Neuron (in vitro differentiated cells): ENCODE results near the gene VIPR2.
A peak's percentile ranks its signal among the peaks of the same experiment; 100 is the strongest.
"Not testable (repeated sequence)": the region's sequence is repeated elsewhere in the genome, so short reads cannot be mapped to it uniquely, and the experiment has no call there.

ENCODE experiments used
- H2AFZ ChIP-seq: one replicate; pipeline ENCODE4 v1.6.1; 2013; ENCODE audit warnings: low read depth, mild to moderate bottlenecking, inconsistent platforms, low read length, moderate library complexity
- H3K27me3 ChIP-seq: one replicate; pipeline ENCODE4 v1.6.1; 2013; ENCODE audit warnings: low read length; ENCODE audit not compliant: insufficient read depth
- H3K36me3 ChIP-seq: one replicate; pipeline ENCODE4 v1.6.1; 2013; ENCODE audit warnings: low read length; ENCODE audit not compliant: insufficient read depth
- H3K4me1 ChIP-seq: one replicate; pipeline ENCODE4 v1.6.1; 2013; ENCODE audit warnings: low read length; ENCODE audit not compliant: insufficient read depth
- H3K4me3 ChIP-seq: 2 replicates; pipeline ENCODE4 v1.5.1; 2013; ENCODE audit warnings: mild to moderate bottlenecking, low read length, moderate library complexity
- H3K9me3 ChIP-seq: one replicate; pipeline ENCODE4 v1.6.1; 2013; ENCODE audit warnings: low read length

Gene VIPR2

DNA sequence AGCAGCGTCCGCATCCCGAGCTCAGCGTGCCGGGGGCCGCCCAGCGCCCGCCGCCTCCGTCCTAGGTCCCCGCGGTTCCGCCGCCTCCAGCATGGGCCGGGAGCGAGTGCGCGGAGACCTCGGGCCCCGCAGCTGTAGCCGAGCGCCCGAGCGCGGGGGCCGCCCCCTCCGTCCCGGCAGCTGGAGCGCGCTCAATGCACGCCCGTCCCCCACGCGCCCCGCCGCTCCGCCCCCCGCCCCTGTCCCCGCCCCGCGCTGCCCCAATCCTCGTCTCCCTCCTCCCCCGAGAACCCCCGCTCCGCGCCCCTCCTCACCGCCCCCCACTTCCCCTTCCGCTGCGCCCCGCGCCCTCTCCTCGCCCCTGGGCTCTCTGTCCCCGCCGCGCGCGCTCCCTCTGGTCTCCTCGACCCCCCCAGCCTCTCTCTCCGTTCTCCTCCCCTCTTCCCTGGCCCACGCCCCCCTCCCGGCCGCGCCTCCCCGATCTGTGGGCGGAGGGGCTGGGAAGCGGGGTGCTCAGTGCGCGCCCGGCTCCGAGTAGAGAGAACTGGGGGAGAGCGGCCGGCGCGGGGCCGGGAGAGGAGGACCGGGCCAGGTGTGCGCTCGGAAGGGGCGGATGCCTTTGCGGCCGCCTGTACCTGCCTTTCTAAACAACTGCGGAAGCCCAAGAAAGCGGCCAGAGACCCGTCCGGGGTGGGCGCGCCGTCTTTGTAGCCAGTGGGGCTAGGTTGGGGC, at the start of gene VIPR2:
TSS of gene VIPR2 (minus strand) at position 110 of the 732 bp plus-strand sequence. CDS start at position 14, 96 bp downstream.
- no peaks in the 10 kb centered on the region for H3K36me3 ChIP-seq
- no peak within 1 kb of the TSS for H3K4me3 ChIP-seq
- H2AFZ ChIP-seq = peak within 1 kb of the TSS; percentile 36
- peaks cover 70% of the 10 kb centered on the region for H3K27me3 ChIP-seq
- no peaks in the 10 kb centered on the region for H3K4me1 ChIP-seq
- peaks cover 5% of the 10 kb centered on the region for H3K9me3 ChIP-seq

GRCh38 chr7:159193543-159194090, 49.0 kb upstream of the VIPR2 start:
- no peaks in the 10 kb centered on the region for H3K4me1 ChIP-seq
- no peak overlapping the region for H2AFZ ChIP-seq
- H3K27me3 ChIP-seq = peaks cover 16% of the 10 kb centered on the region
- no peak overlapping the region for H3K4me3 ChIP-seq
- peaks cover 2% of the 10 kb centered on the region for H3K9me3 ChIP-seq
- no peaks in the 10 kb centered on the region for H3K36me3 ChIP-seq

GRCh38 chr7:159192725-159193453, 48.2 kb upstream of the VIPR2 start:
- H2AFZ ChIP-seq = no peak overlapping the region
- peaks cover 16% of the 10 kb centered on the region for H3K27me3 ChIP-seq
- no peak overlapping the region for H3K4me3 ChIP-seq
- H3K36me3 ChIP-seq = no peaks in the 10 kb centered on the region
- no peaks in the 10 kb centered on the region for H3K4me1 ChIP-seq
- H3K9me3 ChIP-seq = no peaks in the 10 kb centered on the region

GRCh38 chr7:159192013-159192412, 47.3 kb upstream of the VIPR2 start:
- H3K27me3 ChIP-seq = peaks cover 16% of the 10 kb centered on the region
- no peaks in the 10 kb centered on the region for H3K4me1 ChIP-seq
- H2AFZ ChIP-seq = no peak overlapping the region
- no peaks in the 10 kb centered on the region for H3K9me3 ChIP-seq
- no peaks in the 10 kb centered on the region for H3K36me3 ChIP-seq
- no peak overlapping the region for H3K4me3 ChIP-seq

DNA sequence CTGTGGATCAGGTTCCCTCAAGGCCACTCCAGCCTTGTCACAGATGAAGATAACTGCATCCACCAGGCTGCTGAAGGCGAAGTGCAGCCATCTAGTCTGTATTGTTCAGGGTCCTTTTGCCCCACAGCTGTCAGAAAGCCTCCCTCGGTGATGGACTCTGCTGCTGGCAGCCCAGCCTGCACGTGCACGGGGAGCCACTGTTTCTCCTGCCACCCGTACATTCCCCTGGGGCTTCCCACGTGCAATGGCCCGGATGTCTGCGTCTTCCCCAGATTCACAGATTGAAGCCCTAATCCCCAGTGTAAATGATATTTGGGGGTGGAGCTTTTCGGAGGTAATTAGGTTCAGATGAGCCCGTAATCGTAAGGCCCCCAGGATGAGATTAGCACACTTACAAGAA, 46.6 kb upstream of the VIPR2 start:
- H3K9me3 ChIP-seq = no peaks in the 10 kb centered on the region
- H3K4me3 ChIP-seq = no peak overlapping the region
- no peaks in the 10 kb centered on the region for H3K36me3 ChIP-seq
- no peak overlapping the region for H2AFZ ChIP-seq
- no peaks in the 10 kb centered on the region for H3K4me1 ChIP-seq
- H3K27me3 ChIP-seq = peaks cover 13% of the 10 kb centered on the region

DNA sequence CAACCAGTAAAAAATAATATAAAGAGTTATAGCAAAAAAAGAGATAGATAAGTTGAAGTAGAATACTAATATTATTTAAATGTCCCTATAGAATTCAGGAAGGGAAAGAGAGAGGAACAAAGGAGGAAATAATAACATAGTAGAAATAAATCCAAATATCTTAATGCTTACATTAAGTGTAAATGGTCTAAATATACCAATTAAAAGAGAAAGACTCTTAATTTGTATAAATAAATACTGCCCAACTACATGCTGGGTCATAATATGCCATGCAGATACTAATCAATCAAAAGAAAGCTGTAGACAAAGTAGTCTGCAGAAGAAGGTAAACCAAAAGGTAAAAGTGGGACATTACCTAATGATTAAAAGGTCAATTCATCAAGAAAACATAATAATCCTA, 43.3 kb upstream of the VIPR2 start:
- no peaks in the 10 kb centered on the region for H3K4me1 ChIP-seq

GRCh38 chr7:159179241-159179640, 34.6 kb upstream of the VIPR2 start:
- Histone ChIP-seq H3K4me3 (no peak overlapping the region), H3K27me3 (peaks cover 3% of the 10 kb centered on the region), H3K36me3 (no peaks in the 10 kb centered on the region), H3K9me3 (no peaks in the 10 kb centered on the region), H3K4me1 (no peaks in the 10 kb centered on the region), H2AFZ (no peak overlapping the region)

More for the DNA sequence above, 43.3 kb upstream of the VIPR2 start:
- Histone ChIP-seq H3K36me3 (no peaks in the 10 kb centered on the region), H3K27me3 (peaks cover 10% of the 10 kb centered on the region), H2AFZ (no peak overlapping the region), H3K9me3 (no peaks in the 10 kb centered on the region), H3K4me3 (no peak overlapping the region)

DNA sequence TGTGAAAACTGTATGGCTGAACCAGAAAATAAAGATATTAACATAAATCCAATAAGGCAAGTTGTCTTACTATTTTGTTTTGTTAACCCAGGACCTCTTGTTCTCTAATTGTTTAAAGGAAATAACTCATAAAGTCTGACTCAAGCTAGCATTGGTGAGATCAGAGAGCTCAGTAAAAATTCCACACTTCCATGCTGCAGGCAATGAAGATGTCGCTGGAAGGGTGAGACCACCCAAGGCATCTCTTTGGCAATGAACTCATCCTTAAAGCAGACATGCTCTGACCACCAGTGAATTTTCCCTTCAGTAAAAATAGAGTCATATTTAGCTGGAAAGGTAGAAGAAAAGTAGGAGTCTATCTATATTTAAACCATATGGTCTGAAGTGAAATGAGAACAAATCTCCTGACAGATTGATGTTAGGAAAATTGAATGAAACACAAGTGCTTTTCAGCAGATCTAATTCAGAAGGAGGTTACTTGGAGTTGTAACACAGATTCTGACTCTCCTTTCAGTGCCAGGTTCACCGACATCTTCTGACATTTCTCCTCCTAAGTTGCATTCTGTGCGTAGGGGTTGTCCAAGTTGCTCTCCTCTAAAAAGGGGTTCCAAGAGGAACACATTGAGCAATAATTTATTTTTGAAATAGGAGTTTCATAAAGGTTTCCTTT, 32.8 kb upstream of the VIPR2 start:
- H3K9me3 ChIP-seq = no peaks in the 10 kb centered on the region
- H3K4me1 ChIP-seq = no peaks in the 10 kb centered on the region
- H3K4me3 ChIP-seq = no peak overlapping the region
- H2AFZ ChIP-seq = no peak overlapping the region
- H3K27me3 ChIP-seq = peaks cover 3% of the 10 kb centered on the region
- H3K36me3 ChIP-seq = no peaks in the 10 kb centered on the region

DNA sequence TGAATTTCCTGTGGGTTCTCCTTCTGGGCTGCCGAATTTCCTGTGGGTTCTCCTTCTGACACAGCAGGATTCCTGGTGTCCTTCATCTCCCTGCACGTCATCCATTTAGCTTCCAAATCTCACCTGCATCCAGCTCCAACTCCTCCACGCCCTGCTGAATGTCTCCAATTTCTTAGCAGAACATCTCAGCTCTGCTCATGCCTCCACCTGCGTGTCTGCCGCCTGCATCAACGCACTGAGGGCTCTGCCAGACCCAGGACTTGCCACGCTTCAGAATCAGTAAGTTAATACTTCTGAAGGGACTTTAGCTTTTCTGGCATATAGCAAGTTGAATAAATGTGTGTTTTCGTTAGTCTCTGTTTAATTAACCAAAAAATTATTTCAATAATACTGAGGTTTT, 31.1 kb upstream of the VIPR2 start:
- peaks cover under 1% of the 10 kb centered on the region for H3K9me3 ChIP-seq
- H3K4me1 ChIP-seq = no peaks in the 10 kb centered on the region

DNA sequence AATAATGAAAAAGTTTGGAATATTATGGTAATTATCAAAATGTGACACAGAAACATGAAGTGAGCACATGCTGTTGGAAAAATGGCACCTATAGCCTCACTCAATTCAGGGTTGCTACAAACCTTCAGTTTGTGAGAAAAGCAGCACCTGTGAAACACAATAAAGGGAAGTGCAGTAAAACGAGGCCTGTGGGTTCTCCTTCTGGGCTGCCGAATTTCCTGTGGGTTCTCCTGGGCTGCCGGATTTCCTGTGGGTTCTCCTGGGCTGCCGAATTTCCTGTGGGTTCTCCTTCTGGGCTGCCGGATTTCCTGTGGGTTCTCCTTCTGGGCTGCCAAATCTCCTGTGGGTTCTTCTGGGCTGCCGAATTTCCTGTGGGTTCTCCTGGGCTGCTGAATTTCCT, 30.4 kb upstream of the VIPR2 start:
- H3K9me3 ChIP-seq, H3K4me1 ChIP-seq, H3K27me3 ChIP-seq, H3K4me3 ChIP-seq, H2AFZ ChIP-seq, H3K36me3 ChIP-seq: not testable (repeated sequence)

More for the DNA sequence above, 31.1 kb upstream of the VIPR2 start:
- Histone ChIP-seq H2AFZ (no peak overlapping the region), H3K4me3 (no peak overlapping the region), H3K27me3 (peaks cover 3% of the 10 kb centered on the region), H3K36me3 (no peaks in the 10 kb centered on the region)

DNA sequence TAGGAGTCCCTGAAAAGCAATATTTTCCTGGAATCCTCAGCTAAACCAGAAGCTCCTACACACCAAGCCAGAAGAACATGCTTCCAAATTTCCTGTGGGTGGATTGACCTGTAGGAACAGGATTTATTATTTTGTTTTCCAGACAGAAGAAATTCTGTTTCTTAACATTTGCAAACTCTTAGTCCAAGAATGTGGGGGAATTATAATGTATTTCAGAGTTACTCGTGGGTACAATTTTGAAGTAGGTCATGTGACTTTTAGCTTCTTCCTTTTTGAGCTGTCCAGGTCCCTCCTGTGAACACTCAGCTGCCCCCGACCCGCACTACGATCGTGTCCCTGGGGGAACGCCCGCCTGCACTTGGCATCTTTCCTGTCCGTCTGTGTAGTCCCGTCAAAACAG, 27.7 kb upstream of the VIPR2 start:
- no peak overlapping the region for H3K4me3 ChIP-seq
- no peaks in the 10 kb centered on the region for H3K4me1 ChIP-seq
- no peak overlapping the region for H2AFZ ChIP-seq
- H3K27me3 ChIP-seq = peaks cover 3% of the 10 kb centered on the region
- H3K9me3 ChIP-seq = peaks cover 1% of the 10 kb centered on the region
- H3K36me3 ChIP-seq = no peaks in the 10 kb centered on the region

DNA sequence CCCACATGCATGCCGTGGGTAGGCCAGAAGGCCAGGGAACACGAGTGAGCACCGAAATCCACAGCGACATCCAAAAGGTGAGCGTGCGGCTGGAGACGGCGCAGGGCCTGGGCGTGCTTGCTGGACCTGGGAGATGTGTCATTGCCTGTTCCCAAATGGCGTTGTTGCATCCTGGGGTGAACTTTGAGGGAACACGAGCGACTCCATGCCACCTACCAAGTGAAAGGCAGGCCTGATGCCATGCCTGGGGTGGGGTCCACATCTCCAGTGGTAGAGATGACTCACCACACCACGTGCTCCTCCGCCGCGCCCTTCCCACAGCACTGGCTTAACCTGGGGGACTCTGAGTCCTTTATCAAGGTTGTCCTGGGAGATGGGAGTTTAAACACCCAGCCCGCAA, 24.7 kb upstream of the VIPR2 start:
- Histone ChIP-seq H3K27me3 (no peaks in the 10 kb centered on the region), H3K4me1 (no peaks in the 10 kb centered on the region), H2AFZ (no peak overlapping the region), H3K36me3 (no peaks in the 10 kb centered on the region), H3K4me3 (no peak overlapping the region), H3K9me3 (peaks cover 1% of the 10 kb centered on the region)

- Histone ChIP-seq H3K36me3 (no peaks in the 10 kb centered on the region), H3K27me3 (no peaks in the 10 kb centered on the region), H3K4me3 (no peak overlapping the region), H3K4me1 (no peaks in the 10 kb centered on the region), H2AFZ (no peak overlapping the region), H3K9me3 (peaks cover 1% of the 10 kb centered on the region)
These were observed 22.5 kb upstream of the VIPR2 start for GRCh38 chr7:159167139-159167538.
